SHP77 treated with DMSO at 0.1 percent for 48 hours (cell line): ENCODE results near the gene AKAP17A.

Source experiments
- DNase-seq: peaks from one replicate; lab custom pipeline; 2025; lab: John Stamatoyannopoulos, UW

Gene AKAP17A

GRCh38 chrX:1582686-1583437 lies 8.5 kb upstream of the AKAP17A start:
- no peak for DNase-seq

GRCh38 chrX:1584237-1585011 lies 7.0 kb upstream of the AKAP17A start:
- no peak for DNase-seq

GRCh38 chrX:1587161-1587560 lies 4.2 kb upstream of the AKAP17A start:
- no peak for DNase-seq

- no peak for DNase-seq
Measured at GRCh38 chrX:1589356-1590130, 1.9 kb upstream of the AKAP17A start.

GRCh38 chrX:1591863-1592469 lies 562 bp downstream of the AKAP17A start:
- DNase-seq: no peak

GRCh38 chrX:1592470-1593142 lies 1.2 kb downstream of the AKAP17A start:
- DNase-seq: no peak

GRCh38 chrX:1593286-1594271 lies 2.2 kb downstream of the AKAP17A start:
- no peak for DNase-seq

GRCh38 chrX:1595711-1596060 lies 4.3 kb downstream of the AKAP17A start:
- no peak for DNase-seq

- no peak for DNase-seq
Measured at GRCh38 chrX:1596676-1597344, 5.4 kb downstream of the AKAP17A start.

- DNase-seq: no peak
Measured at GRCh38 chrX:1597345-1598020, 6.1 kb downstream of the AKAP17A start.

- DNase-seq: no peak
Measured at GRCh38 chrX:1598021-1598875, 6.8 kb downstream of the AKAP17A start.

- no peak for DNase-seq
Measured at GRCh38 chrX:1598876-1599790, 7.7 kb downstream of the AKAP17A start.

- no peak for DNase-seq
Measured at GRCh38 chrX:1599791-1600405, 8.5 kb downstream of the AKAP17A start.

- DNase-seq: no peak
Measured at GRCh38 chrX:1600406-1601050, 9.1 kb downstream of the AKAP17A start.

GRCh38 chrX:1601051-1601767 lies 9.8 kb downstream of the AKAP17A start:
- DNase-seq: no peak

GRCh38 chrX:1601768-1602085 lies 10.3 kb downstream of the AKAP17A start:
- no peak for DNase-seq
